Measurements from ENCODE around the gene KCNQ1OT1.

Gene KCNQ1OT1

DNA sequence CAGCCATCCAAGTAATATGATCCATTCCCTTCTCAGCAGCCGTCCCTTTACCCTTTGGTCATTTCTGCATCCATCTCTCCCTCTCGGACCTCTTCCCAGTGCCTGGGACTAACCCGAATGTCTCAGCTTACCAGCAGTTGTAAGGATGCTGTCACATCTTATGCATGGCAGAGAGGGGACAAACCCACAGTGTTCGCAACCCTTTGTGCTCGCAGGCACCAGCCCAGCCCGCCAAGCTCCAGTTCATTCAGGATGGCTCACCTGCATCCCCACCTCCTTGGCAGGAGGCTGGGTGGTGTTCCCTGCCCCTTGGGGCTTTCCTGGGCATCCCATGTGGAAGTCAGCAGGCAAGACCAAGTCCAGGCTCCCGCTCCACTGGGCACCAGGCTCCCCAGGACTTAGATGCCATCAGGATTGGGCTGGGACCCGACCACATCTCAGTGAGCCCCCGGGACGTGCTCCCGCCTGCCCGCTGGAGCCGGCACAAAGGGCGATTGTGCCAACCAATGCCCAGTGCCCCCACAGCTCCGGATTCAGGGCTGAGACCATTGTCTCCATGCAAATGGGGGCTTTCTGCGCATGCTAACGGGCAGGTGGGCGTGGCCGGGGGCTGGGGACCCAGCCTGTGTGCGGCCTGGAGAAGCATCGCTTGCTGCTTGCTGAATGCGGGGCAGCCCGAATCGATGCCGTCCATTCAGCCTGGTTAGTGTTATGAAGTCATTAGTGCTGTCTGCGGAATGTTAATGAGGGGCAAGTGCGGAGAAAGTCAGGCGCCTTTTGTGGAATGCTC, 108.6 kb downstream of the KCNQ1OT1 start:
- peak; percentile 84 for DNase-seq

GRCh38 chr11:2590131-2590964, 109.4 kb downstream of the KCNQ1OT1 start:
- DNase-seq: no peak

- no peak for DNase-seq
Measured at GRCh38 chr11:2589538-2589934, 110.3 kb downstream of the KCNQ1OT1 start.

DNA sequence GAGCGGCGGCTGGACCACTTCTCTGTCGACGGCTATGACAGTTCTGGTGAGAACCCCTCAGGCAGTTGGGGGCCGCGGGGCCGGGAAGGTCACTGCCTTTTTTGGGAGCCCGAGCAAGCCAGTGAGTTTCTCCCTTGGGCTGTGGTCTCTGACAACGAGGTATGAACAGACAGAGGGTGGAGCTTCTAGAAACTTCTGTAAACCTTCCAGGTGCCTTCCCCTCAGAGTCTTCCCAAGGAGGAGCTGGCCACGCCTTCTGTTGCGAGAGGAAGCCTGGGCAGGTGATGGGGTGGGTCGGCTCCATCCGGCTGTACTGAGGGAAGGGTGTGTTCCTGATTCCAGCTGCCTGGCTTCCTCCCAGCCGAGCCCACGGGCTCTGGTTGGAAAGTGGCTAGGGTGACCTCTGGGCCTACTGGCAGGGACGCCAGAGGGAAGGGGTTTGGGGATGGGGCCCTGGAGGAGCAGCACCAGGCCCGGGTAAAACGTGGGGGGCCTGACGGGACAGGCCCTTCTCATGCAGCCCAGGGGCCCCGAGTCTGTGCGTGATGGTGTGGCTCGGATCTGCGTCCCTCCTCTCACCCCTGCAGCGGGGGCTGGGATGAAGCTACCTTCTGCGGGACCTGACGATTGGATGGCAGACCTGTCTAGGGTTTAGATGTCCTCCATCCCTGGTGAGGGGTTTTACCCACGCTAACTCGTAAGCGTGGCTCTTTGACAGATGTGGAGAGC, 110.8 kb downstream of the KCNQ1OT1 start:
- no peak for DNase-seq

DNA sequence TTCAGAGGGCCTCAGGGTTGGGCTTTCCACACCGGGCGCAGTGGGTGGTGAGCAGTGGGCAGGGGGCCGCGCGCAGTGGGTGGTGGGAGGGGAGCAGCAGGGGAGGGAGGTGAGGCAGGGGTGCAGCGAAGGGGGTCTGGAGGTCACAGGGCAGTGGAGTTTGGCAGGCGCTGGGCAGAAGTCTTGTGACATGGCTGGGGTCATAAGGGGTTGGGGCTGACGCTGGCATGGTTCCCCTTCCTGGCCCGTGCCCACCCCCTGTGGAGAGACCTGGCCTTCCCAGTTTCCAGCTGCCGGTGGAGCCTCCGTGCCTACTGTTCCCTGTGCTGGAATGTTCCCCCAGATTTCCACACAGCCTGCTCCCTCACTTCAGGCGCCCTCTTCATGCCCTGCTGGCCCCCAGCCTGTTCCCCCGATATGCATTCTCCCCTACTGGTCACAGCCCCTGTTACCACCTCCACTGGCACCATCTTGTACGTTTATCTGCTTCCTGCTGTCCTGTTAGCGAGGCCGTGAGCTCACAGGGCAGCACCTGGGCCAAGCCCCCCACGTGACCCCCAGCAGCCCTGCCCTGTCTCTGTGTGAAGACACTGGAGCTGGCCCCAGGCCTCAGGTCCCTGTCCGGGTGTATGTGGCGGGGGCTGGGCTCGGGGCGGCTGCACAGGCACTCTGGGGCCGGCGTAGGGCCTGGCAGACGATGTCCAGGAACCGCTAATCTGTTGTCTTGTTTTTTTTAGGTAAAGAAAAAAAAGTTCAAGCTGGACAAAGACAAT, 111.6 kb downstream of the KCNQ1OT1 start:
- DNase-seq: no peak

- no peak for DNase-seq
Measured at GRCh38 chr11:2587132-2587930, 112.5 kb downstream of the KCNQ1OT1 start.

- DNase-seq: no peak
Measured at GRCh38 chr11:2586793-2587131, 113.0 kb downstream of the KCNQ1OT1 start.

GRCh38 chr11:2586087-2586792, 113.6 kb downstream of the KCNQ1OT1 start:
- no peak for DNase-seq

DNA sequence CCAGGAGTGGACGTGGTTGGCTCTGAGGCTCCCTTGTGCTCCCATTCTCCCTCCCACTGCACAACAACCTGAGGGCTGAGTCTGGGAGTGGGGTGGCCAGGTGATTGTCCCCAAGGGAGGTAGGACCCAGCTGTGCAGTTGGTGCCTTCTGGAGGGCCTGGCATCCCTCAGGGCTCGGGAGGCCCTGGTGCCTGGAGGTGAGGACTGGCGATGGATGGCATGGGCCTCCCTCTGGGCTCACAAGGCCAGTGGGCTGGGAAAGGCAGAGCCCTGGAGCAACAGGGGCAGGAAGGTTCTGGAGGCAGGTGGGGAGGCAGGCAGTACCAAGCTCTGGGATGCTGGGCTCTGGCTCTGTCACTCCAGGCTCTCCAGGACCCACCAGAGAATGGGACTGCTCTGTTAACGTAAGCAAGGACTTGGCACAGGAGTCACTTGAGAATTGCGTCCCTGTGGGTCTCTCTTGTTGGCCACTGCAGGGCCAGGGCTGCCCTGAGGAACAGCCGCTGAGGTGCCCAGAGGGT, 114.2 kb downstream of the KCNQ1OT1 start:
- DNase-seq: no peak

DNA sequence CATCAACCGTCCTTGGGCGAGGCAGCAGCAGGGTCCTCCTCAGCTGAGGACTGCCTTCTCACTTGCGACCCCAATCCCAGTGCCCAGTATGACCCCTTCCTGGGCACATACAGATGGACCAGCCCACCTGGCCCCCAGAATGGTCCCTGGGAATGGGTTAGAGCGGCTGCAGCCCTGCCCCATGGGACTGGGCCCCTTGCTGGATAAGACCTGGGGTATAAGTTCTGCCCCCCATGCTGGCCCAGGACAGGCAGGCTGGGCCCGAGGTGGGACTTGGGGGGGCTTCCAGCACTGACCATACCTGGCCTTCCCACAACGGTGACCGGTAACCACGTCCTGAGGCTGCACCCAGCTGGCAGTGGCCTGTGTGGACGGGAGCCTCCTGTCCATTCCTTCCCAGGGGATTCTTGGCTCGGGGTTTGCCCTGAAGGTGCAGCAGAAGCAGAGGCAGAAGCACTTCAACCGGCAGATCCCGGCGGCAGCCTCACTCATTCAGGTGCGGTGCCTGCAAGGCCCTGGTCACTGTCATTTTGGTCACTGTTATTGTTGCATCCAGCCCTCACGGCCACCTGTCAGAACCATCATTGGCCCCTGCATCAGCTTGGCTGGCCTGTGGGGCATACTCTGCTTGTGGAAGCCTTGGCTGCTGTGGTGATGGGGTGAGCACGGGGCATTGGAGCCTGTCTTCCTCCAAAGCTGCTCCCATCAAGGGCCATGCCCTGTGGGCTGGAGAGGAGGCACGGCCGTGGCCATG, 114.8 kb downstream of the KCNQ1OT1 start:
- DNase-seq: no peak

GRCh38 chr11:2584434-2584811, 115.4 kb downstream of the KCNQ1OT1 start:
- DNase-seq: no peak

DNA sequence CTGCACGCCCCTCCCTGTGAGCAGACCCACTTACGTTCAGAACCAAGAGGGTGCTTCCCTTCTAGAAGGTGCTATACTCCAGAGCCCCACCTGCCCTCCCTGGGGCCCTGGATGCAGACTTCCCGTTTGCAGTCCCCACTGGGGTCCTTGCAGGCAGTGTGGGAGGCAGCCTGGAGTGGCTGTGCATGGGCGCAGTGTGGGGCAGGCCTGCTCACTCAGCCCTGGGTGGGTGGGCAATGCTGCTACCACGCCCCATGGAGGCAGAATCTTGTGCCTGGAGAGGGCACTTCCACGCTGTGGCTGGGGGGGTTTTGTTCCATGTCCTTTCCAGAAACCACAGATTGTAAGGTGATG, 116.2 kb downstream of the KCNQ1OT1 start:
- no peak for DNase-seq

DNA sequence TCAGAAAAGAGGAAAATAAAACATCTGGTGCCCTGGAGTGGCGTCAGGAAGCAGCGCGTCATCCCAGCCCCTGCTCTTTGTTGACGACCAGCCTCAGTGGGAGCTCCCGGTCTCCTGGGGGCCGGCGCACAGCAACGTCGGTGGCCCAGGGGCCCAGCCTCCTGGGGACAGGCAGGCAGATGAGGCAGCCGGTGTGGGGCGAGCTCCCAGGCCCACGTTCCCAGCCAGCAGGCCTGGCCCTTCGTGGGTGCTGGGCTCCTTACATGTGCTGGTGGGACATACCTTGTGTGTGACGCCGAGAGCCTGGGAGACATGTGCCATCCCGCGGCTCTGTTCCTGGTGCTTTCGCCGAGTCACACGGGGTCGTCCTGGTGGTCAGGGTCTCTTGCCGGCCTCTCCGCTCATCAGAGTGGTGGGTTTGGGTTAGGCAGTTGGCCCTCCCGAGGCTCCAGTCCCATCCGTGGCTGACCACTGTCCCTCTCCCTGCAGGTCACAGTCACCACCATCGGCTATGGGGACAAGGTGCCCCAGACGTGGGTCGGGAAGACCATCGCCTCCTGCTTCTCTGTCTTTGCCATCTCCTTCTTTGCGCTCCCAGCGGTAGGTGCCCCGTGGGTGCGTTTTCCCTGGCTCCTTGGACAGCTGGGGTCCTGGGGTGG, 116.7 kb downstream of the KCNQ1OT1 start:
- DNase-seq: no peak

DNA sequence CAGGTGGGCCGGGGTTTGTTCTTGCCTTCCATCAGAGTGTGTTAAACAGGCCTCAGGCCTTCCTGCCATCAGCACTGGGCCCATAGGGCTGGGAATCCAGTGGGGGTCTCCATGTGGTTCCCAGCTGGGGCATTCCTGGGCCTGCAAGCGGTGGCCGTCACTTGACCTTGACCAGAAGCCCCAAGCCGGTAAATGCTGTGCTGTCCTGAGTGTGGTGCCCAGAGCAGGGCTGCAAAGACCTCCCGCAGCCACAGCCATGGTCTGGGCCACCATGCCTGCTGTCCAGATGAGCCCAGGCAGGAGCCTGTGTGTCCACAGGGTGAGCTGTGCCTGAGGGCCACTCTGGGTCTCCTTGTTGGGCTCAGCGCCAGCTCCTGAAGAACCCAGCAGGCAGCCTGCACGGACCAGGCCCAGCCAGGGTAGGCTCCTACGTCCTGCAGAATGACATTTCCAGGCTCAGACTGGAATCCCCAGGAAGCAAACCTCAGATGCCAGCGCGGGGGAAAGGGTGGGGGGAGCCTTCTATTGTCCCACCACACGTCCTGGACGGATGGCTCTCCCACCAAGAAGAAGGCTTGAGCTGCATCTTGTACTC, 117.3 kb downstream of the KCNQ1OT1 start:
- no peak for DNase-seq

- DNase-seq: no peak
Measured at GRCh38 chr11:2581931-2582350, 117.9 kb downstream of the KCNQ1OT1 start.

- DNase-seq: no peak
Measured at GRCh38 chr11:2581151-2581930, 118.5 kb downstream of the KCNQ1OT1 start.

DNA sequence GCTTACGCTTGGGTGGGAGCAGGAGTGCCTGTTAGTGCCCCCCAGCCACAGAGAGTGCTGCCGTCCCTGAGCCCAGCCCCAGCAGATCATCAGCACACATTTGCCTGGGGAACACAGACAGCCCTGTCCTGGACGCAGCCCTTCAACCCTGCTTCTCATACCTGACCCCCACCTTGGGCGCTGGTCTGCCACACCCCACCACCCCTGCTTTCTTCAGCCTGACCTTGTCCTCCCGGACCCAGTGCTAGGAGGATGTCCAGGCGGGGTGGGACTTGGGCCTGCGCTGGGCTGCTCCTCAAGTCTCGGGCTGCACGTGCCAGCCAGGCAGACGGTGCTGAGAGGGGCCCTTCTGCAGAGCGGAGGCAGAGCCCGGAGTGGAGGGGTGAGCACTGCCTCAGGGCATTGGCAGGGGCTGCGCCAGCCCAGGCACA, 119.2 kb downstream of the KCNQ1OT1 start:
- no peak for DNase-seq

- DNase-seq: no peak
Measured at GRCh38 chr11:2580061-2580421, 119.8 kb downstream of the KCNQ1OT1 start.

Measured in midbrain (tissue), 1 donor.